ENCODE results near the gene RNF144A.

RNF144A gene

DNA sequence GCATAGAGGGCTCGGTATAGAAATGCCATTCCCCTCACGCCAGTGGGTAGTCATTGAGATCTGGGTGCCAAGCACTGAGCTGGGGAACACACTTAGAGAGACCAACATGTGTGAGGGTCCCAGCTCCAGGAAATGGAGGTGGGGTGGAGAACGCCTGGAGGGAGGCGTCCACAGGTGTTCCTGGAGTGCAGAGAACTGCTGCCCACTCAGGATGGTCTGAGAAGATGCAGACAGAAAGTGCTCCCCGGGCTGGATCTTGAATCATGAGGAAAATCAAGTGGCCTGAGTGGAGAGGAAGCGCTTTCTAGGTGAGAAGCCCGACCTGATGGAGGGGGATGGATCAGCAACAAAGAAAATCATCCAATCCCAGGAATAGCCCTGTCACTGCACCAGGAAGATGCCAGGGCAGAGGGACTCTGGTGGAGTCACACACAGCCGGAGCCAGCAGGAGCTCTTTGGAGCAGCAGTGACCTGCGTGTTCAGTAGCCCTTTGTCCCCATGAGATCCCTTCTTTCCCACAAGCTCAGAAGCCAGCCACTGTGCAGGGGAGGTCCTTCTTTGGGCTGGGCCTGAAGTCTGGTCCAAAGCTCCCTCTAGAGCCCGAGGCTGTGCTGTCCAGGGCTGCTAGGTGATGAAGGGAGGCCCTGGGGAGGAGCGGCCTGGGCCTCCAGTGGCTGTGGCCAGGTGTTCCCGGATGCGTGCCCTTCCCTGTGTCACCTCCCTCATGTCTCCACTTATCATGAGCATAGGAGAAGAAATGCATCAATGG is 112.3 kb downstream of the RNF144A start:
- no peak overlapping the region for H3K4me3 ChIP-seq (ENCODE audit: low read depth, low read length)
- TF ChIP-seq, protein P1, sequence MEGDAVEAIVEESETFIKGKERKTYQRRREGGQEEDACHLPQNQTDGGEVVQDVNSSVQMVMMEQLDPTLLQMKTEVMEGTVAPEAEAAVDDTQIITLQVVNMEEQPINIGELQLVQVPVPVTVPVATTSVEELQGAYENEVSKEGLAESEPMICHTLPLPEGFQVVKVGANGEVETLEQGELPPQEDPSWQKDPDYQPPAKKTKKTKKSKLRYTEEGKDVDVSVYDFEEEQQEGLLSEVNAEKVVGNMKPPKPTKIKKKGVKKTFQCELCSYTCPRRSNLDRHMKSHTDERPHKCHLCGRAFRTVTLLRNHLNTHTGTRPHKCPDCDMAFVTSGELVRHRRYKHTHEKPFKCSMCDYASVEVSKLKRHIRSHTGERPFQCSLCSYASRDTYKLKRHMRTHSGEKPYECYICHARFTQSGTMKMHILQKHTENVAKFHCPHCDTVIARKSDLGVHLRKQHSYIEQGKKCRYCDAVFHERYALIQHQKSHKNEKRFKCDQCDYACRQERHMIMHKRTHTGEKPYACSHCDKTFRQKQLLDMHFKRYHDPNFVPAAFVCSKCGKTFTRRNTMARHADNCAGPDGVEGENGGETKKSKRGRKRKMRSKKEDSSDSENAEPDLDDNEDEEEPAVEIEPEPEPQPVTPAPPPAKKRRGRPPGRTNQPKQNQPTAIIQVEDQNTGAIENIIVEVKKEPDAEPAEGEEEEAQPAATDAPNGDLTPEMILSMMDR (IDR thresholded peaks at IDR 0.05; ENCODE audit: low read depth, low read length) = no peak
- TF ChIP-seq MYC (IDR thresholded peaks at IDR 0.05; ENCODE audit: low read depth, low read length) = no peak
- TF ChIP-seq POLR2A (IDR thresholded peaks at IDR 0.05; ENCODE audit: extremely low read depth, insufficient read length) = no peak
- TF ChIP-seq, protein P2, sequence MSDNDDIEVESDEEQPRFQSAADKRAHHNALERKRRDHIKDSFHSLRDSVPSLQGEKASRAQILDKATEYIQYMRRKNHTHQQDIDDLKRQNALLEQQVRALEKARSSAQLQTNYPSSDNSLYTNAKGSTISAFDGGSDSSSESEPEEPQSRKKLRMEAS (IDR thresholded peaks at IDR 0.05; ENCODE audit: low read depth, low read length) = no peak
- no peak for DNase-seq (ENCODE audit: low read depth)

GRCh38 chr2:7030810-7031209 is 113.6 kb downstream of the RNF144A start:
- TF ChIP-seq POLR2A (IDR thresholded peaks at IDR 0.05; ENCODE audit: extremely low read depth, insufficient read length) (no peak), MYC (IDR thresholded peaks at IDR 0.05; ENCODE audit: low read depth, low read length) (no peak)
- TF ChIP-seq, protein P2 (IDR thresholded peaks at IDR 0.05; ENCODE audit: low read depth, low read length) = no peak
- TF ChIP-seq, protein P1 (IDR thresholded peaks at IDR 0.05; ENCODE audit: low read depth, low read length) = no peak
- H3K4me3 ChIP-seq (ENCODE audit: low read depth, low read length) = no peak overlapping the region
- no peak for DNase-seq (ENCODE audit: low read depth)

- TF ChIP-seq MYC (IDR thresholded peaks at IDR 0.05; ENCODE audit: low read depth, low read length) = no peak
- TF ChIP-seq, protein P2 (IDR thresholded peaks at IDR 0.05; ENCODE audit: low read depth, low read length) = peak; percentile 64
- no peak overlapping the region for H3K4me3 ChIP-seq (ENCODE audit: low read depth, low read length)
- DNase-seq (ENCODE audit: low read depth) = peak; percentile 39
These were observed 114.5 kb downstream of the RNF144A start for GRCh38 chr2:7031547-7032245.

- no peak overlapping the region for H3K4me3 ChIP-seq (ENCODE audit: low read depth, low read length)
- no peak for DNase-seq (ENCODE audit: low read depth)
- no peak for TF ChIP-seq MYC (IDR thresholded peaks at IDR 0.05; ENCODE audit: low read depth, low read length)
These were observed 115.2 kb downstream of the RNF144A start for GRCh38 chr2:7032371-7032770.

DNA sequence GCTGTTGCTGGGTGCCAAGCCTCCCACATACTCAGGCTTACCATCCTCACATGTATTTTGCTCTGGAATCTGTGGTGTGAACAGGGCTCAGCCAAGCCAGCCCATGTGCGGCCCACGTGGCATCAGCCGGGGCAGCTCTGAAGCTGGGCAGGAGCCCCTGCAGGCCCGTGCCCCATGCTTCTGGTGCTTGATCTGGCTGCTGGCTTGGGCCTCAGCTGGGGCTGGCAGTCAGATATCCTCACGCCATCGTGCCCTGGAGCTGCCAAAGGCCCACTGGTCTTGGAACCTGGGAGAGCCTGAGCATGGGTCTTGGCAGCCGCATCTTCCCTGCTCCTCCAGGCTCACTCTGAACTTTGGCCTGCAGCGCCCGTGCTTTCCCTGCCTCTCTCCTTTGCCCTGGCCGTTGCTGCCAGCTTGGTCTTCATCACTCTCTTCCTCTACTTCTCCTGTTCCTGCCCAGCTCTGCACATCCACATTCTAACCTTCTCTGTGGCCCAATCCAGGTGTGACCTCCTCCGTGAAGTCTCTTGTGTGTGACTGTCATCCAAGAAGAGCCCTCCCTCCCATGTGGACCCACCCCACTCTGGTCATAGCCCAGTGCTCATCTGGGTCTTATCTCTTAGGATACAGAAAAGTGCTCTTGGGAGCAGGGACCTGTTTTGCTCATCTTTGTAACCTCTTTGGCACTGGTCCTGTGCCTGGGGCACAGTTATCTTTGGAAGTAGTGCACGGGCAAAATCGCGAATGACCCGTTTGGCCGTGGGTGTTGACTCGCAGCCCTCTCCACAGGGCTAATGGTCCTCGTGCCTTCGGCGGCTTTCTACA is 116.1 kb downstream of the RNF144A start:
- TF ChIP-seq MYC (IDR thresholded peaks at IDR 0.05; ENCODE audit: low read depth, low read length) = no peak
- DNase-seq (ENCODE audit: low read depth) = no peak
- no peak overlapping the region for H3K4me3 ChIP-seq (ENCODE audit: low read depth, low read length)

DNA sequence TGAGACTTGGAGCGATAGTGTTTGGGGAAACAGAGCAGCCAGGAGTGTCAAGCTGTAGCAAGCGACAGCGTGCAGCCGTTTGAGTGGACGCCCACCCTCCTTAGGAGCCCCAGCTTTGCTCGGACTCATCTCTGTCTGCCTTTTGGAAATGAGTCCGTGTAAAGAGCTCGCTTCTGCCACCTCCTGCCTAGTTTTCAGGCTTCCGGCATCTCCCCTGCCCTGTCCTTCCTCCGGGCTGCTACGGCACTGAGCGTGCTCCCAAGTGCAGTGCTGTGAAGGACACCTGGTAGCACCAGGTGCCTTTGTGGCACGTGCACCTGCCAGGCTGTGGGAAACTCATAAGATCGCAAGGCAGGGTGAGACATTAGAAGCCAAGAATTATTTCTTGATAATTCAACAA is 117.1 kb downstream of the RNF144A start:
- DNase-seq (ENCODE audit: low read depth) = peak; percentile 31
- no peak overlapping the region for H3K4me3 ChIP-seq (ENCODE audit: low read depth, low read length)
- TF ChIP-seq POLR2A (IDR thresholded peaks at IDR 0.05; ENCODE audit: extremely low read depth, insufficient read length) (no peak), MYC (IDR thresholded peaks at IDR 0.05; ENCODE audit: low read depth, low read length) (no peak)
- TF ChIP-seq, protein P2 (IDR thresholded peaks at IDR 0.05; ENCODE audit: low read depth, low read length) = no peak

- H3K4me3 ChIP-seq (ENCODE audit: low read depth, low read length) = no peak overlapping the region
- TF ChIP-seq, protein P1 (IDR thresholded peaks at IDR 0.05; ENCODE audit: low read depth, low read length) = no peak
- no peak for TF ChIP-seq POLR2A (IDR thresholded peaks at IDR 0.05; ENCODE audit: extremely low read depth, insufficient read length)
- TF ChIP-seq MYC (IDR thresholded peaks at IDR 0.05; ENCODE audit: low read depth, low read length) = no peak
- TF ChIP-seq, protein P2 (IDR thresholded peaks at IDR 0.05; ENCODE audit: low read depth, low read length) = no peak
- DNase-seq (ENCODE audit: low read depth) = no peak
These were observed 118.7 kb downstream of the RNF144A start for GRCh38 chr2:7035884-7036283.

All from NB4 (cell line).